Measurements from ENCODE around the gene KCNC1.

Gene KCNC1

DNA sequence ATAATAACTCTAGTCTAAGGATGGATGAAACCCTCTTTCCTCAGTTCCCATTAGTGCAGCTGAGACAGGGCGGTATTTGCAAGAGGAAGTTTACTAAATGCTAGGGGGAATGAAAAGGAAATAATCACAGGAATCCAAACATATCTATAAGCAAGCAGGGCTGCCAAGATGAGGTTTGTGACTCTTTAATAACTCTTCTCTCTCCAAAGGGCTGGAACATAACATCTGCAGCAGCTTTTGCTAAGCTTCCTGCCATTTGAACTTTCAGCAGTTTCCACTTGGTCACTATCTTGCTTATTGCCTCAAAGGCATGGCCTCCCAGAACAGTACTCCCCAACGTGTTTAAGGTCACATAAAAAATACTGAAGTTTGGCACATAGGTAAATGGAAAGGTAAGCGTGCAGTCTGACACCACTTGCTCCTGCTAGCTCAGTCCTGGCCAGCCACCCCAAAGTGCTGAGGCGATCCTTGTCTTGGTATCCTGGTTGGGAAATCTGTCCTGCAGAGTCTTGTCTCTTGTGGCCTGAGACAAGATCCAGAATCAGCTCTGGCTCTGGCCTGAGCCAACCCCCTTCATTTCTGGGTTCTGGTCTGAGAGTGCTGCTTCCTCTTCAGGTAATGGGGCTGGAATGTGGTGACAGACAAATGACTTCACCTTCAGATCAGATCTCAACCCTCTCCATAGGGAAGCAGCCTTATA is 81.8 kb downstream of the KCNC1 start:
- no peak for DNase-seq (ENCODE audit: low read depth in 2 of 2)

DNA sequence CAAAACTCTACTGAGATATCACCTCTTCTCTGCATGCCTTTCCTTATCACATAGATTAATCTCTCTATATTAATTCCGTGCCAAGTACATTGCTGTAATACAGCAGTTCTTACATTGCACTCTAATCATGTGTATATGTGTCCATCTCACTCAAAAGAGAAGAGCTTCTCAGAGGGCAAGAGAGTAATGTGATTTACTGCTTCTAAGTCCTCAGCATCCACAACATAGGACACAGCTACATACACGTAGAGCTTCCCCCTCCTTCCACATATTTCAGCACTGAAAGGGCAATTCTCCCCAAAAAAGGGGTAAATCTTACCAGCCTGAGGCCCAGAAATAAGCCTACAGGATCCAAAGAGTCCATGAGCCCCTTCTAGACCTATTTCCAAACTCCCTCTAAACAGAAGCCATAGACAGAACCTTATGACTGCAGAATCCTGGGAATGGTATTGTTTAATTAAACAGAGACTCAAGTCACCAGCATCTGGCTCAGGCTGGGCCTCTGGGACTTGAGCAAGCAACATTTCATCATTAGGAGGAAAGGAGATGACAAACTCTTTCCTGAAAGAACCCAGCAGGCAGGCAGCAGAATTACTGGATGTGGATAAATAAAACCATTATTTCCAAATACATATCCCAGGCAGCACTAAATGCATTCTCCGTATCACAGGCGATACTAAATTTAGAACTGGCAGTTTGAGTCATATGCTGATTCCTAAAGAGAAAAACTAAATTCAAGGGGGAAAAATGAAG is 87.2 kb downstream of the KCNC1 start:
- no peak for DNase-seq (ENCODE audit: low read depth in 2 of 2)

DNA sequence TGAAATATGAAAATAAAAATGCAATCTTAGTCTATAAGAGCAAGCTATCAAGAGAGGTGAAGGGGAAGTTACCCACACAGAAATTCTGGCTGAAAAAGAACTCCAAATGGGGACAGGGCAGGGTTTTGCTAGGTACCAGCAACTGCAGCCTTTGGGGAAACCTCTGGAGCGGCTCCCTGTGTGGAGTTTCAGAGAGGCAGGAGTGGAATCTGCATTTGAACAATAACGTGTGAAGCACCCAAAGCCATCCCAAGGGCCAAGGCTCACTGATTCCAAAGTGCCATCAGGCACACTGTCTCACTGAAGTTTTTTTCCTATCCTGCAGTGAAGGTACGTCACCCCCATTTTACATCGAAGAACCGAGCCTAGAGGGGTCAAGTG is 87.8 kb downstream of the KCNC1 start:
- no peak for DNase-seq (ENCODE audit: low read depth in 2 of 2)

DNA sequence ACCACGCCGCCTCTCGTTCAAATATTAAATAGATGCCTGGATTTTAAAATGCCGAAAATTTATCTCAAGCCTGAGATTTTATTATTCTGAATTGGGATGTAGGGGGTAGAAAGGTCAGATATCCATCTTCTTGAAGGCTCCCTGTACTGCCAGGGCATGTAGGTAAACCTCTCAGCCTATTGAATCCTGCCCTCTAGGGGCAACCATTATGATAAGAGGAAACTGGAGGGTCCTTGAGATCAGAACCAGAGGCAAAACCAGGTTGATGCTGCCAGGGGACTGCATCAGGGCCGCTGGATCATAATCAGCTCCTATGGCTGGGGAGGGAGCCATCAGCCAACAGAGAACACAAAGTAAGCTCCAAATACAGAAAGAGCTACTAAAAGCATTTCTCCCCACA is 92.4 kb downstream of the KCNC1 start:
- DNase-seq (ENCODE audit: low read depth in 2 of 2), result no peak

DNA sequence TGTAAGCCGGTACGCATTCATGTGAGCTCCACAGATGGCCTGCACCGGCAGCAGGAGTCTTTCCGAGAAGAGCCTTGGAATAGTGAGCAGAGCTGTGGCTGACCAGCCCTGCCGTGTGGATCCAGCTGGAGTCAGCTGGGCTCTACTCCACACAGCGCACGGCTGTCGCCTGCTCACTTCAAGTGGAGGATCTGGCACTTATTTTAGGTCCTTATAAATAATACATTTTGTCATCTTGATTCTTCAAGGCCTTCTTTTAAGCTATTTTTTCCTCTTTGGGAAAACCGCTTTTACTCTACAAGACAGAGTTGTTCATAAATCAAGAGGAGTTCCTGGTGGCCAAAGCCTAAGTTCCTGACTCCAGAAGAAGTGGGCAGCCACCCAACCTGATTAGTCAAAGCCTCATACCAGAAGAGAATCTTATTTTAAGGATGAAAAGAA is 93.8 kb downstream of the KCNC1 start:
- no peak for DNase-seq (ENCODE audit: low read depth in 2 of 2)

DNA sequence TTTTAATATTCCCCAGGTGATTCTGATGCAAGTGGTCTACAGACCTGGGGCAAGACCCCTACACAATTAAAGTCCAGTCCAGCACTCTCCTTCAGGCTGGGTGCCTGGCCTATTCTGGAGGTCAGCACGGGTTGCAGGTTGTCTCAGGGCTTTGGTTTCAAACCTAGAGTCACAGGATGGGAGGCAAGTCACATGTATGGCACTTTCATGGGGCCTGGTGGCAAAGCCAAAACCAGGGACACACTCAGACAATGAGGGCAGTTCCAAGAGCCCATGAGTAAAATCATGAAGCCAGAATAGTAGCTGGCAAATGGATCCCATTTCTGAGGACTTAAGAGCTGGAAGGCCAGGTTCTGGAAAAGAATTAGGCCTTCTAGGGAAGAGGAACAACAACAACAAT is 96.6 kb downstream of the KCNC1 start:
- DNase-seq (ENCODE audit: low read depth in 2 of 2), result no peak

DNA sequence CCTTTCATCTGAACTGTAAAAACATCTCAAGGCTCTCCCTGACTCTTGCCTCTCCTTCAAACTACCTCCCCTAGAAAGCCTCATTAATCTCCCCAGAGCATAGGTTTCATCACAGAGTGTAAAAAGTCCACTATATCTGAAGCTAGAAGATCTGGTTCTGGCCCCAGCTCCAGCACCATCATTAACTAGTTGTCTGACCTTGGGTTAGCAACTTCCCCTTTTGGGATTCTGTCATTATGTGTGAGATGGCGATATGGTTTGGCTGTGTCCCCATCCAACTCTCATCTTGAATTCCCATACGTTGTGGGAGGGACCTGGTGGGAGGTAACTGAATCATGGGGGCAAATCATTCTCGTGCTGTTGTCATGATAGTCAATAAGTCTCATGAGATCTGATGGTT is 97.3 kb downstream of the KCNC1 start:
- no peak for DNase-seq (ENCODE audit: low read depth in 2 of 2)
